HG03175 (cell line): ENCODE measurements around the gene CLSTN1.

Experiments used
- ATAC-seq: cut with Tn5 transposase; IDR thresholded peaks from one replicate; pipeline ENCODE4 v1.9.1; 2021; ENCODE audit warnings: mild to moderate bottlenecking, moderate library complexity; ENCODE audit not compliant: unreplicated experiment

CLSTN1 gene

GRCh38 chr1:9852004-9852403, 28.2 kb upstream of the CLSTN1 start:
- no peak for ATAC-seq

- no peak for ATAC-seq
Measured at GRCh38 chr1:9850442-9851162, 26.8 kb upstream of the CLSTN1 start.

- no peak for ATAC-seq
Measured at GRCh38 chr1:9849691-9850441, 26.1 kb upstream of the CLSTN1 start.

GRCh38 chr1:9848022-9848421, 24.3 kb upstream of the CLSTN1 start:
- no peak for ATAC-seq

- no peak for ATAC-seq
Measured at GRCh38 chr1:9847269-9847668, 23.5 kb upstream of the CLSTN1 start.

GRCh38 chr1:9846611-9847171, 22.9 kb upstream of the CLSTN1 start:
- no peak for ATAC-seq

- ATAC-seq: no peak
Measured at GRCh38 chr1:9845914-9846313, 22.1 kb upstream of the CLSTN1 start.

GRCh38 chr1:9844756-9845155, 21.0 kb upstream of the CLSTN1 start:
- ATAC-seq: no peak

- no peak for ATAC-seq
Measured at GRCh38 chr1:9844106-9844505, 20.3 kb upstream of the CLSTN1 start.

GRCh38 chr1:9843576-9843945, 19.8 kb upstream of the CLSTN1 start:
- ATAC-seq: no peak

GRCh38 chr1:9842781-9843575, 19.2 kb upstream of the CLSTN1 start:
- no peak for ATAC-seq

- no peak for ATAC-seq
Measured at GRCh38 chr1:9842073-9842711, 18.4 kb upstream of the CLSTN1 start.

GRCh38 chr1:9841460-9841859, 17.7 kb upstream of the CLSTN1 start:
- no peak for ATAC-seq

- no peak for ATAC-seq
Measured at GRCh38 chr1:9840176-9840575, 16.4 kb upstream of the CLSTN1 start.

GRCh38 chr1:9838946-9839345, 15.2 kb upstream of the CLSTN1 start:
- ATAC-seq: no peak

GRCh38 chr1:9836632-9836960, 12.8 kb upstream of the CLSTN1 start:
- no peak for ATAC-seq

GRCh38 chr1:9835758-9836631, 12.2 kb upstream of the CLSTN1 start:
- ATAC-seq: no peak

GRCh38 chr1:9835404-9835757, 11.6 kb upstream of the CLSTN1 start:
- ATAC-seq: no peak

- no peak for ATAC-seq
Measured at GRCh38 chr1:9833632-9834031, 9.9 kb upstream of the CLSTN1 start.

- no peak for ATAC-seq
Measured at GRCh38 chr1:9827558-9828185, 3.9 kb upstream of the CLSTN1 start.
